Activated T-cell treated with anti-CD3 and anti-CD28 coated beads, Interleukin-2, amount 50 U/mL, for 72 hours (primary cell): Measurements from ENCODE around the gene TAF6. TPM values are rescaled to one million over a fixed set of nuclear protein-coding genes. Genes with fewer than 3 reads are reported as not detected.

Experiments used
- ATAC-seq, 2 donors: fragments of 150-1000 bp; cut with Tn5 transposase; replicated peaks in 1 of 2; 2 replicates each; pipeline ENCODE4 v1.10.0; 2021; ENCODE audit warnings: moderate library complexity in 2 of 2, mild to moderate bottlenecking in 1 of 2
- DNase-seq, 2 donors: peaks; one replicate each; pipeline ENCODE4 v3.0.0; 2021 to 2022; ENCODE audit warnings: mixed read lengths in 1 of 2
- H3K27ac Mint-ChIP-seq: one replicate; pipeline ENCODE4 v1.8.0; 2022; ENCODE audit warnings: mild to moderate bottlenecking, moderate library complexity, mixed read lengths
- H3K27me3 Mint-ChIP-seq: one replicate; pipeline ENCODE4 v1.8.0; 2022; ENCODE audit warnings: low read depth, mixed read lengths
- H3K36me3 Mint-ChIP-seq, 2 donors: one replicate each; pipeline ENCODE4 v1.8.0; 2022; ENCODE audit warnings: mixed read lengths in 2 of 2, mild to moderate bottlenecking in 1 of 2; ENCODE audit not compliant: insufficient read depth in 2 of 2
- H3K4me1 Mint-ChIP-seq: one replicate; pipeline ENCODE4 v1.8.0; 2022; ENCODE audit warnings: low read depth, mixed read lengths
- H3K4me3 Mint-ChIP-seq, 2 donors: one replicate each; pipeline ENCODE4 v1.8.0; 2022; ENCODE audit warnings: mild to moderate bottlenecking in 2 of 2, mixed read lengths in 2 of 2, moderate library complexity in 2 of 2
- H3K9me3 Mint-ChIP-seq, 2 donors: one replicate each; pipeline ENCODE4 v1.8.0; 2022; ENCODE audit warnings: mixed read lengths in 2 of 2
- total RNA-seq, 2 donors: library from RNA; stranded (reverse); gene quantifications; one replicate each; pipeline ENCODE4 v1.2.3, GENCODE V29; 2022

The TAF6 gene
- total RNA-seq, 2 donors from 2014 or later, result 76.7 to 88.1 TPM

DNA sequence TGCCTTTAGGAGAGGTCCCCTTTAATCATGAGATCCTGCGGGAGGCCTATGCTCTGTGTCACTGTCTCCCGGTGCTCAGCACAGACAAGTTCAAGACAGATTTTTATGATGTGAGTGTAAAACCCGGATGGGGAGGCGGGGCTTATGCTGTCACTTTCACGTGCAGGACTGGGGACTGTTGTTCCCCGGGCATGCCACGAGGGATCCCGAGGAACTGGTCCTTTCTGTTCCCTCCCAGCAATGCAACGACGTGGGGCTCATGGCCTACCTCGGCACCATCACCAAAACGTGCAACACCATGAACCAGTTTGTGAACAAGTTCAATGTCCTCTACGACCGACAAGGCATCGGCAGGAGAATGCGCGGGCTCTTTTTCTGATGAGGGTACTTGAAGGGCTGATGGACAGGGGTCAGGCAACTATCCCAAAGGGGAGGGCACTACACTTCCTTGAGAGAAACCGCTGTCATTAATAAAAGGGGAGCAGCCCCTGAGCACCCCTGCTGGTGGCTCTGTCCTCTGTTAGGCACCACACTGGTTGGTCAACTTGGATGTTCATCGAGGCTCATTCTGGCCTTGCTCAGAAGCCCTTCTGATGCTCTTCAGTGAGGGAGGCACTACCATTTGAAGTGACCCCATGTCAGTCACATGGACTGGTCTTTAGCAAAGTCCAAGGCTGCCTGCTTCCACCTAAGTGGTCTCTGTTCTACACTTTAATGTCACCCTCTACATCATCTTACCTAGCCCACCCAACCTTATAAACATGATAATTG, 27.6 kb downstream of the TAF6 start:
- DNase-seq, result peak in 1 of 2 donors; percentile 23

DNA sequence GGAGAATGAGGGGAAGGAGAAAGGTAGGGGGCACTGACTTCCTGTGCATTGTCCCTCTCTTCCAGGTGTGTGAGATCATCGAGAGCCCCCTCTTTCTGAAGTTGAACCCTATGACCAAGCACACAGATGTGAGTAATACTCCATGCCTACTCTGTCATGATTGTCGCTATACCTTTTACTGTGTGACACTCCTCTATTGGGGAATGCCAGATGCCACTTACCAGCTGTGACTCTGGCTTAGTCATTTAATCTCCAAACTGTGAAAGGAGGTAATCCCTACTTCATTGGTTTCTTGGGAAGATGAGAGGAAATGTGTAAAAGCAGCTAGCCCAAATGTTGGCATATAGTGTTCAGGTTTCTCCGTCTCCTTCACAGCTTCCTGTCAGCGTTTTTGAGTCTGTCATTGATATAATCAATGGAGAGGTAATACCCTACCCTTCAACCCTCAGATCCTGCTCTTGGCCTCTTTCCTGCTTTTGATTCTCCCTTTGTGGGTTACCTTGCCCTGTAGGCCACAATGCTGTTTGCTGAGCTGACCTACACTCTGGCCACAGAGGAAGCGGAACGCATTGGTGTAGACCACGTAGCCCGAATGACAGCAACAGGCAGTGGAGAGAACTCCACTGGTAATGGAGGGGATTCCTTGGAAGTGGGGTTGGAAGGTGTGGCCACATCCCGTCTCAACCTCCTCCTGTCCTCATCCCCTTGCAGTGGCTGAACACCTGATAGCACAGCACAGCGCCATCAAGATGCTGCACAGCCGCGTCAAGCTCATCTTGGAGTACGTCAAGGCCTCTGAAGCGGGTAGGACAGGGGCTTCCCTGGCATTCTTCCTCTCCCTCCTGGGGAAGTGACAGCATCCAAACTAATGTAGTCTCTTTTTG, 28.4 kb downstream of the TAF6 start:
- H3K27ac Mint-ChIP-seq, result peak overlapping the region; percentile 87
- H3K27me3 Mint-ChIP-seq, result no peaks in the 10 kb centered on the region
- H3K4me3 Mint-ChIP-seq, result peak overlapping the region; percentile 60 to 91
- H3K4me1 Mint-ChIP-seq, result peaks cover 56% of the 10 kb centered on the region
- DNase-seq (peak in 1 of 2 donors; percentile 23), ATAC-seq (peak; percentile 22 to 39)
- H3K36me3 Mint-ChIP-seq, result peaks cover 3 to 21% of the 10 kb centered on the region in 2 donors
- H3K9me3 Mint-ChIP-seq, result no peaks in the 10 kb centered on the region

More for the DNA sequence above, 27.6 kb downstream of the TAF6 start:
- Mint-ChIP-seq H3K27me3 (no peaks in the 10 kb centered on the region), H3K4me3 (no peak overlapping the region), H3K36me3 (peaks cover 6 to 25% of the 10 kb centered on the region in 2 donors), H3K4me1 (peaks cover 61% of the 10 kb centered on the region), H3K9me3 (no peaks in the 10 kb centered on the region), H3K27ac (no peak overlapping the region)
- peak in 1 of 2 donors; percentile 5 for ATAC-seq

DNA sequence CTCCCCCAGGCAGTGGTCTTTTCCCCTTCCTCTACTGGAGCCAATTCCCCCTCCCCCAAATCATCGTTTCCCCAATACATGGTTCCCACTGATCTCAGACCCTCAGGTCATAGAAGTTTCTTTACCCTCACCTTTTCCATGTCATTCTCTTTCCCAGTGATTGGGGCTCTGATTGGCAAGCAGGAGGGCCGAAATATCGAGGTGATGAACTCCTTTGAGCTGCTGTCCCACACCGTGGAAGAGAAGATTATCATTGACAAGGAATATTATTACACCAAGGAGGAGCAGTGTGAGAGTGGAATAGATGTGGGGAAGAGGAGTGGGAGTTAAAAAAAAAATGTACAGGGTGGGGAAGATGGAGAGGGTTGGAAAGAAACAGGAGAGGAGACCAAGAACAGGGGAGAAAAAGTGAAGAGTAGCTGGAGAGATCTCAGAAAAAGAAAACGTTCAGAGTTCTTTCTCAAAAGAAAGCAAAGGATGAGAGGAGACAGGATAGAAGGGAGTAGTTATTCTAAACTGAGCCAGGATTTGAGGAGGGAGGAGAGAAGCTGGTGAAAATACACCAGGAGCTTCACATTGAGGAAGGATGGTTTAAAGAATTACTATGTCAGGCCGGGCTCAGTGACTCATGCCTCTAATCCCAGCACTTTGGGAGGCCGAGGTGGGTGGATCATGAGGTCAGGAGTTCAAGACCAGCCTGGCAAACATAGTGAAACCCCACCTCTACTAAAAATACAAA, 29.5 kb downstream of the TAF6 start:
- peaks cover 44% of the 10 kb centered on the region for H3K4me1 Mint-ChIP-seq
- no peaks in the 10 kb centered on the region for H3K9me3 Mint-ChIP-seq
- ATAC-seq (no peak), DNase-seq (no peak)
- peaks cover 3 to 13% of the 10 kb centered on the region in 2 donors for H3K36me3 Mint-ChIP-seq
- H3K4me3 Mint-ChIP-seq, result peak overlapping the region; percentile 82 to 91
- H3K27ac Mint-ChIP-seq, result peak overlapping the region; percentile 87
- H3K27me3 Mint-ChIP-seq, result no peaks in the 10 kb centered on the region

DNA sequence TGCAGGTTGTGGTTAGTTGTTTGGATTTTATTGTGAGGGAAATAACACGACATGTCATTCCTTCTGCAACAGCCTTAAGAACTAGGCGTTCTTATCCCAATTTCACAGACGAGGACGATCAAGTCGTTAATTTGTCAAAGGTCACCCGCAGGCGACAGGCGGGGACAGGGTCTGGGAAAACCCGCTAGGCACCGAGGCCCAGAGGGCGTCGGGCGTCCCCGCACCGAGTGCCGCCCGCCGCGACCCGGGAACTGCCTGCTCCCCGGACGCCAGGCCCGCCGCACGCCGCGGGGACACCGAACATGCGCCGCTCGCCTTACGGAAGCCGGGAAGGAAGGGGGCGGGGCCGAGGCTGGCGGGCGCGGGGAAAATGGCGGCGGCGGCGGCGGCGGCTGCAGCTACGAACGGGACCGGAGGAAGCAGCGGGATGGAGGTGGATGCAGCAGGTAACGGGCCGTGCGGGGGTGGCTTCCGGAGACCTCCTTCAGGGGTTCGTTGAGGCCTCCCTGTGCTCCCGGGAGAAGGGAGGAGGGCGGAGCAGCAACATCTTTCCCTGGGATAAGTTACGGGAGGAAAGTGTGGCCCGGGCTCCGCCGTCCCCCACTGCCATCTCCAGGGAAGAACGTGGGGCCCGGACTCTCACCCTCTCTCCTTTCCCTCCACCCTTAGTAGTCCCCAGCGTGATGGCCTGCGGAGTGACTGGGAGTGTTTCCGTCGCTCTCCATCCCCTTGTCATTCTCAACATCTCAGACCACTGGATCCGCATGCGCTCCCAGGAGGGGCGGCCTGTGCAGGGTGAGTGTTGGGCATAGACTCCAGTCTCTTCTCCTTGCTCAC, 30.3 kb downstream of the TAF6 start, which contains the start of gene COPS6:
Gene COPS6 (plus strand): TSS at position 349 of the 837 bp plus-strand sequence. CDS start 22 bp downstream, at position 371.
- Mint-ChIP-seq H3K36me3 (peaks cover 3 to 10% of the 10 kb centered on the region in 2 donors), H3K27ac (peak within 1 kb of the TSS; percentile 94), H3K27me3 (no peaks in the 10 kb centered on the region)

DNA sequence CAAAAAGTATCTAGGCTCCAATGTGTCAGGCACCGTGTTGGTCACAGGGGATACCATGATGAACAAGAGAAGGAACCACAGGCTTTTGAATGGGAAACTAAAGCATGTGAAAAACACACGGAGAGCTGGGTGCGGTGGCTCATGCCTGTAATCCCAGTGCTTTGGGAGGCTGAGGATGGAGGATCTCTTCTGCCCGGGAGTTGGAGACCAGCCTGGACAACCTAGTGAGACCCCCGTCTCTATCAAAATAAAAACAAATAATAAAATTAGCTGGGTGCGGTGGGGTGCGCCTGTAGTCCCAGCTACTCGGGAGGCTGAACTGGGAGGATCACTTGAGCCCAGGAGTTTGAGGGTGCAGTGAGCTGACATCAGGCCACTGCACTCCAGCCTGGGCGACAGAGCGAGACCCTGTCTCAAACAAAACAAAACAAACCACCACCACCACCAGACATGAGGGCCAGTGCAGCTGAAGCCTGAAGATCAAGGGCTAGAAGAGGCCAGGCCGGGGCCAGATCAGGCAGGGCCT, 31.0 kb downstream of the TAF6 start:
- peak in 1 of 2 donors; percentile 7 for ATAC-seq
- peak overlapping the region; percentile 82 to 91 for H3K4me3 Mint-ChIP-seq
- H3K27me3 Mint-ChIP-seq, result no peaks in the 10 kb centered on the region
- peak overlapping the region; percentile 94 for H3K27ac Mint-ChIP-seq
- DNase-seq, result no peak
- H3K36me3 Mint-ChIP-seq, result peaks cover 1 to 7% of the 10 kb centered on the region in 2 donors
- no peaks in the 10 kb centered on the region for H3K9me3 Mint-ChIP-seq
- H3K4me1 Mint-ChIP-seq, result peaks cover 45% of the 10 kb centered on the region

More for the DNA sequence above, 30.3 kb downstream of the TAF6 start, which contains the start of gene COPS6:
- Mint-ChIP-seq H3K4me3 (peak within 1 kb of the TSS; percentile 82 to 91), H3K4me1 (peaks cover 44% of the 10 kb centered on the region), H3K9me3 (no peaks in the 10 kb centered on the region)
- peak; percentile 58 to 81 for ATAC-seq
- DNase-seq, result peak; percentile 92 to 93

DNA sequence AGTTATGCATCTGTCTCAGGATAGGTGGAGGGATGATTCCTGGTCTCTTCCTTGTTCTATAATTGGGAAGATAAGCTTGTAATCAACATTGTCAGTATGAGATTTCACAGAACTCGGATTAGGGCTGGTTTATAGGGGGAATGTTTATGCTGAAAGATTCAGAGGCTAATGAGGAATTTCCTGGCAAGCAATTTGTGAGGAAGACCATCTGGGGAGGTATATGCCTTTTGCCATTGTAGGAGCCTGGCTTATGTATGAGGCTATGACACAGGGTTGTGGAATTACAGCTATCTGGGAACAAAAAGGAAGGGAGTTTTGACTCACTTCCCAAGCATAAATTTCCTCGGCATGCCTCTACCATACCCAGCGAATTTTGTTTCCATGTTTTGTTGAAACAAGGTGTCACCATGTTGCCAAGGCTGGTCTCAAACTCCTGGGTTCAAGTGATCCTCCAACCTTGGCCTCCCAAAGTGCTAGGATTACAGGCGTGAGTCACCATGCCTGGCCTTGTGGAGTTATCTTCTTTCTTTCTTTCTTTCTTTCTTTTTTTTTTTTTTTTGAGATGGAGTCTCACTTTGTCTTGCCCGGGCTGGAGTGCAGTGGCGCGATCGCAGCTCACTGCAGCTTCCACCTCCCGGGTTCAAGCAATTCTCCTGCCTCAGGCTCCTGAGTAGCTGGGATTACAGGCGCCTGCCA, 32.0 kb downstream of the TAF6 start:
- DNase-seq (no peak), ATAC-seq (no peak)
- Mint-ChIP-seq H3K4me3 (peak overlapping the region in 1 of 2 donors; percentile 32), H3K27ac (peak overlapping the region; percentile 94), H3K36me3 (peaks cover 1 to 7% of the 10 kb centered on the region in 2 donors), H3K4me1 (peaks cover 46% of the 10 kb centered on the region), H3K27me3 (no peaks in the 10 kb centered on the region), H3K9me3 (no peaks in the 10 kb centered on the region)

DNA sequence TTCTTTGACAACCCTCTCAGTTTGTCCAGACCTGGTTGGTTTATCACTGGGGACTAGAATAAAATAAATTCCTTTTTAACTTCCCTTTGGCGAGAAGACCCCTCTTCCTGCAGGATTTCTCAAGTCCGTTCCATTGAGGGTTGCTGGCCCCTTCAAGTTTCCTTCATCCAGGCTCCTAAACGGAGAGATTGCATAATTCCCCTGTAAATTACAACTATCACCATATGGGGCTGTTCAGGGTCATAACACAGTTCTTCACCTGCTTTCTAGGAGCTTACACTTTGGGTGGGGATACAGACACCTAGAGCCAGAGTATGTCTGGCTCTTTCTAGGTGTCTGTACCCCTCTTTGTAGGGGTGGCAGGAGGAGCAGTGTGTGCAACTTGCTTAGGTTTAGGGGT, 33.6 kb downstream of the TAF6 start:
- no peak overlapping the region for H3K4me3 Mint-ChIP-seq

DNA sequence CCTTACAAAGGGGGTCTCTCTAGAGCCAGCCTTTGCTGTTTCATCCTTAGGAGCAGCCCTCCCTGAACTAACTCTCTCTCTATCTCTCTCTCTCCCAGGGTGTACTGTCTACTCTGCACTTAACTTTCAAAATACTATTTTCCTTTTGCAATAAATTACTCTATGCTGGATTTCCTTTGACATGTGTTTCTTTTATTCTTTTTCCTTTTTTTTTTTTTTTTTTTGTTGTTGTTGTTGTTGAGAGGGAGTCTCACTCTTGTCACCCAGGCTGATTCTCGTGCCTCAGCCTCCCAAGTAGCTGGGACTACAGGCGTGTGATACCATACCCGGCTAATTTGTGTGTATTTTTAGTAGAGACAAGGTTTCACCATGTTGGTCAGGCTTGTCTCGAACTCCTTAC, 36.2 kb downstream of the TAF6 start:
- Mint-ChIP-seq H3K4me1 (peaks cover 32% of the 10 kb centered on the region), H3K9me3 (no peaks in the 10 kb centered on the region), H3K27ac (peak overlapping the region; percentile 27), H3K27me3 (no peaks in the 10 kb centered on the region), H3K4me3 (peak overlapping the region; percentile 90 to 94), H3K36me3 (peaks cover 2 to 6% of the 10 kb centered on the region in 2 donors)
- DNase-seq (no peak), ATAC-seq (no peak)

More for the DNA sequence above, 33.6 kb downstream of the TAF6 start:
- Mint-ChIP-seq H3K27ac (no peak overlapping the region), H3K27me3 (no peaks in the 10 kb centered on the region), H3K9me3 (no peaks in the 10 kb centered on the region), H3K36me3 (peaks cover 3 to 6% of the 10 kb centered on the region in 2 donors), H3K4me1 (peaks cover 39% of the 10 kb centered on the region)
- no peak for DNase-seq
- no peak for ATAC-seq

DNA sequence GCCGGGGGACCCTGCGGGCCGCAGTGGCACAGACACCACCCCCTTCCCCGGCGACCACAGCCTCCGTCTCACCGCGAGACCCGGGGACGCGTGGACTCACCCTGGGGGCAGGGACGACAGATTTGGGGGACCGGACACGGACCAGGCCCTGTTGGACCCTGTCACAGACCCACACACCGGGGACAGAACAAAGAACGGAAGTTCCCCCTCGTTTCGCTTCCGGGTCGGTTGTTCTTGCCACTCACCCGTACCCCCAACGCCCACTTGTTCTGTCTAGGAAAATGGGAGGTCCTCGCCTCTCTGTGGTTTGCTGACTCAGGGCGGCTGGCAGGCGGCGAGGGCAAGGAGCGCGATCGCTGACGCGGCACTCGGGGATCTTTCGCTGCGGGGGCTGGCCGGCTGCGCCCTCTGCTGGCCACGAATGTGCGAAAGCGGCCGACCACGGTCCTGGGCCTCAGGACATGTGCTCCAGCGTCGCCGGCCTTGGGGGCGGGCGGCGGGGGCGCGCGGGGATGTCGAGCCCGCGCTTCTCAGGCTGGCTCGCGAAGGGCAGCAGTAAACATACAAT, 37.5 kb downstream of the TAF6 start, which contains the start of gene ZNF3:
Gene ZNF3 (minus strand): TSS at position 189 of the 568 bp plus-strand sequence. CDS start 4,366 bp downstream, outside the sequence.
- no peaks in the 10 kb centered on the region for H3K9me3 Mint-ChIP-seq
- ATAC-seq (peak; percentile 90), DNase-seq (peak; percentile 99)
- H3K27me3 Mint-ChIP-seq, result no peaks in the 10 kb centered on the region
- peak within 1 kb of the TSS; percentile 90 to 94 for H3K4me3 Mint-ChIP-seq
- H3K36me3 Mint-ChIP-seq, result peaks cover 6 to 10% of the 10 kb centered on the region in 2 donors
- peaks cover 28% of the 10 kb centered on the region for H3K4me1 Mint-ChIP-seq
- H3K27ac Mint-ChIP-seq, result peak within 1 kb of the TSS; percentile 91

DNA sequence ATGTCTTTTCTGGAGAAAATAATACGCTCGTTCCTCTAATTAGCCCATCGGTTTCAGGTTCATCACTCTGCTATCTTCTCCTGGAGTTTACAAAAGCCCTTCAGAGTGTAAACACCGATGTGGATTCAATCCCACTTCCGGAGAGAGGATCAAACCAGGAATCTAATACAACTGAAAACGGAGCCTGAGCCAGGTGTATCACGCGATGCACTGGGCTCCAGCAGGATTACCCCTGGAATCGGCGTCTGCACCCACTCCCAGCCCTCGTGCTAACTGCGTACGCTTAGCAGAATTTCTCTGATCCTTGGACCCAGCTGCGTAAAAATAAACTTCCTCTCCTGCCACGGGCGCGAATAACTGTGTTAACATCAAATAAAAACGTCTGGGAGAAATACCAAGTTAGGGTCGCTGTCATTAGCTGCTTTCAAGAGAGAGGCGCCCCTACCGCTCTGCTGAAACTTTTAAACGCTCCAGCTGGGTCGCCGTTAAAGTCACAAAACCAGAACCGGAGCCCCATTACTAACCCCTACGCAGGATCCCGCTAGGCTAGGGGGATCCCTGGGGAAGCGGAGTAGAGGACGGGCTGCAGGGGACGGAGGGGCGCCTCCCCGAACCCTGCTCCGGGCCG, 38.1 kb downstream of the TAF6 start:
- peaks cover 7 to 15% of the 10 kb centered on the region in 2 donors for H3K36me3 Mint-ChIP-seq
- peak overlapping the region; percentile 91 for H3K27ac Mint-ChIP-seq
- no peaks in the 10 kb centered on the region for H3K9me3 Mint-ChIP-seq
- ATAC-seq (no peak), DNase-seq (no peak)
- H3K27me3 Mint-ChIP-seq, result no peaks in the 10 kb centered on the region
- H3K4me1 Mint-ChIP-seq, result peaks cover 28% of the 10 kb centered on the region
- peak overlapping the region; percentile 90 to 94 for H3K4me3 Mint-ChIP-seq
